ENCODE measurements around the gene SYCP2L.

DNA sequence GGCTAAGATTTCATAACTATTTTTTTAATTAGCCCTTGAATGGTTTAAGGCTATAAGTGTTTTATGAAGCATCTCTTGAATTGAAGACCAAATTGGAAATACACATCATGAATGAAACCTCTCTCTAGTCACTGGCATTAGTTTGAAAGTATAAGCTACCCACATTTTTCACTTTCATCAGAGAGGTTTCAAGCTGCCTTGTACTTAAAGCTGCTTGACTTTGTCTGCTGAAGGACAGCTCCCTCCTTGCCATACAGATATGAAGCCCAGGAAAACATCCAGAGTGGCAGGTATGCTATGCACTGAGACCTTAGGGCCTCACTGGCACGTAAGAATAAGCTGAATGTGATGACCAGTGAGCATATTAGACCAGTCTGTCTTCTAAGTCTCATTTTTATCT, 94.6 kb downstream of the SYCP2L start:
- no peak for TF ChIP-seq POLR2AphosphoS5 (IDR thresholded peaks at IDR 0.05; ENCODE audit: low read depth, low read length)
- TF ChIP-seq, protein P1, sequence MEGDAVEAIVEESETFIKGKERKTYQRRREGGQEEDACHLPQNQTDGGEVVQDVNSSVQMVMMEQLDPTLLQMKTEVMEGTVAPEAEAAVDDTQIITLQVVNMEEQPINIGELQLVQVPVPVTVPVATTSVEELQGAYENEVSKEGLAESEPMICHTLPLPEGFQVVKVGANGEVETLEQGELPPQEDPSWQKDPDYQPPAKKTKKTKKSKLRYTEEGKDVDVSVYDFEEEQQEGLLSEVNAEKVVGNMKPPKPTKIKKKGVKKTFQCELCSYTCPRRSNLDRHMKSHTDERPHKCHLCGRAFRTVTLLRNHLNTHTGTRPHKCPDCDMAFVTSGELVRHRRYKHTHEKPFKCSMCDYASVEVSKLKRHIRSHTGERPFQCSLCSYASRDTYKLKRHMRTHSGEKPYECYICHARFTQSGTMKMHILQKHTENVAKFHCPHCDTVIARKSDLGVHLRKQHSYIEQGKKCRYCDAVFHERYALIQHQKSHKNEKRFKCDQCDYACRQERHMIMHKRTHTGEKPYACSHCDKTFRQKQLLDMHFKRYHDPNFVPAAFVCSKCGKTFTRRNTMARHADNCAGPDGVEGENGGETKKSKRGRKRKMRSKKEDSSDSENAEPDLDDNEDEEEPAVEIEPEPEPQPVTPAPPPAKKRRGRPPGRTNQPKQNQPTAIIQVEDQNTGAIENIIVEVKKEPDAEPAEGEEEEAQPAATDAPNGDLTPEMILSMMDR (IDR thresholded peaks at IDR 0.05; ENCODE audit: control extremely low read depth in 1 of 3, insufficient read depth in 1 of 3, low read depth in 1 of 3, low read length in 3 of 3): no peak
- TF ChIP-seq CBX8 (IDR thresholded peaks at IDR 0.05; ENCODE audit: borderline replicate concordance, low read depth, low read length): no peak
